ENCODE measurements around the gene GNB1. TPM values are rescaled to one million over a fixed set of nuclear protein-coding genes. Genes with fewer than 3 reads are reported as not detected.

Gene GNB1
- total RNA-seq, 1 experiment from 2014 or later = 93.7 TPM

- H2AFZ ChIP-seq (ENCODE audit: low read length) = no peak overlapping the region
- peaks cover 24% of the 10 kb centered on the region for H3K36me3 ChIP-seq (ENCODE audit: insufficient read depth, low read length)
Measured at GRCh38 chr1:1758692-1759455, 132.0 kb downstream of the GNB1 start.

GRCh38 chr1:1758059-1758621, 132.7 kb downstream of the GNB1 start:
- Histone ChIP-seq H3K9ac (ENCODE audit: low read length) (no peak overlapping the region), H3K4me3 (ENCODE audit: low read length) (no peak overlapping the region), H3K9me3 (ENCODE audit: low read length) (no peaks in the 10 kb centered on the region), H2AFZ (ENCODE audit: low read length) (no peak overlapping the region), H3K79me2 (ENCODE audit: low read length) (peaks cover 12% of the 10 kb centered on the region), H3K36me3 (ENCODE audit: insufficient read depth, low read length) (peaks cover 20% of the 10 kb centered on the region), H3K9me2 (replicated peaks; ENCODE audit: insufficient read depth, low read length) (no peaks in the 10 kb centered on the region), H3K27me3 (ENCODE audit: low read length) (no peaks in the 10 kb centered on the region), H3K27ac (ENCODE audit: low read length) (no peak overlapping the region), H4K20me1 (ENCODE audit: insufficient read depth, low read depth, low read length) (peaks cover 51% of the 10 kb centered on the region; the same call in 1 of the 2 replicates), H3K4me2 (ENCODE audit: low read depth, low read length, poor library complexity, severe bottlenecking) (no peak overlapping the region), H3K4me1 (ENCODE audit: low read length) (peaks cover 3% of the 10 kb centered on the region; the same call in 1 of the 2 replicates)
- DNase-seq = no peak

More at GRCh38 chr1:1758692-1759455, 132.0 kb downstream of the GNB1 start:
- DNase-seq = no peak
- Histone ChIP-seq H3K27ac (ENCODE audit: low read length) (no peak overlapping the region), H3K9me2 (replicated peaks; ENCODE audit: insufficient read depth, low read length) (no peaks in the 10 kb centered on the region), H3K27me3 (ENCODE audit: low read length) (no peaks in the 10 kb centered on the region), H3K4me3 (ENCODE audit: low read length) (no peak overlapping the region), H3K4me1 (ENCODE audit: low read length) (peaks cover 3% of the 10 kb centered on the region; the same call in 1 of the 2 replicates), H3K4me2 (ENCODE audit: low read depth, low read length, poor library complexity, severe bottlenecking) (no peak overlapping the region), H3K79me2 (ENCODE audit: low read length) (peaks cover 17% of the 10 kb centered on the region), H4K20me1 (ENCODE audit: insufficient read depth, low read depth, low read length) (peaks cover 51% of the 10 kb centered on the region; the same call in 1 of the 2 replicates), H3K9me3 (ENCODE audit: low read length) (no peaks in the 10 kb centered on the region), H3K9ac (ENCODE audit: low read length) (no peak overlapping the region)

GRCh38 chr1:1757422-1758058, 133.3 kb downstream of the GNB1 start:
- peaks cover 46% of the 10 kb centered on the region; the same call in 1 of the 2 replicates for H4K20me1 ChIP-seq (ENCODE audit: insufficient read depth, low read depth, low read length)
- H3K9ac ChIP-seq (ENCODE audit: low read length) = no peak overlapping the region
- peaks cover 3% of the 10 kb centered on the region; the same call in 1 of the 2 replicates for H3K4me1 ChIP-seq (ENCODE audit: low read length)

GRCh38 chr1:1756661-1757421, 134.0 kb downstream of the GNB1 start:
- Histone ChIP-seq H3K9ac (ENCODE audit: low read length) (no peak overlapping the region), H2AFZ (ENCODE audit: low read length) (no peak overlapping the region), H3K4me3 (ENCODE audit: low read length) (no peak overlapping the region), H3K79me2 (ENCODE audit: low read length) (peaks cover 2% of the 10 kb centered on the region; the same call in 1 of the 2 replicates), H3K36me3 (ENCODE audit: insufficient read depth, low read length) (peaks cover 16% of the 10 kb centered on the region; the same call in 1 of the 2 replicates), H3K9me2 (replicated peaks; ENCODE audit: insufficient read depth, low read length) (no peaks in the 10 kb centered on the region), H3K4me1 (ENCODE audit: low read length) (peaks cover under 1% of the 10 kb centered on the region; the same call in 1 of the 2 replicates), H3K27ac (ENCODE audit: low read length) (no peak overlapping the region), H4K20me1 (ENCODE audit: insufficient read depth, low read depth, low read length) (peaks cover 39% of the 10 kb centered on the region; the same call in 1 of the 2 replicates), H3K9me3 (ENCODE audit: low read length) (no peaks in the 10 kb centered on the region), H3K27me3 (ENCODE audit: low read length) (no peaks in the 10 kb centered on the region), H3K4me2 (ENCODE audit: low read depth, low read length, poor library complexity, severe bottlenecking) (no peak overlapping the region)
- no peak for DNase-seq

More at GRCh38 chr1:1757422-1758058, 133.3 kb downstream of the GNB1 start:
- Histone ChIP-seq H2AFZ (ENCODE audit: low read length) (no peak overlapping the region), H3K4me2 (ENCODE audit: low read depth, low read length, poor library complexity, severe bottlenecking) (no peak overlapping the region), H3K36me3 (ENCODE audit: insufficient read depth, low read length) (peaks cover 20% of the 10 kb centered on the region), H3K27me3 (ENCODE audit: low read length) (no peaks in the 10 kb centered on the region), H3K9me3 (ENCODE audit: low read length) (no peaks in the 10 kb centered on the region), H3K79me2 (ENCODE audit: low read length) (peaks cover 8% of the 10 kb centered on the region), H3K9me2 (replicated peaks; ENCODE audit: insufficient read depth, low read length) (no peaks in the 10 kb centered on the region), H3K4me3 (ENCODE audit: low read length) (no peak overlapping the region), H3K27ac (ENCODE audit: low read length) (no peak overlapping the region)
- no peak for DNase-seq

- Histone ChIP-seq H3K36me3 (ENCODE audit: insufficient read depth, low read length) (peaks cover 10% of the 10 kb centered on the region; the same call in 1 of the 2 replicates), H3K27ac (ENCODE audit: low read length) (no peak overlapping the region), H4K20me1 (ENCODE audit: insufficient read depth, low read depth, low read length) (peaks cover 38% of the 10 kb centered on the region; the same call in 1 of the 2 replicates), H3K9ac (ENCODE audit: low read length) (no peak overlapping the region), H3K27me3 (ENCODE audit: low read length) (no peaks in the 10 kb centered on the region), H2AFZ (ENCODE audit: low read length) (no peak overlapping the region), H3K79me2 (ENCODE audit: low read length) (no peaks in the 10 kb centered on the region; the same call in 1 of the 2 replicates), H3K4me2 (ENCODE audit: low read depth, low read length, poor library complexity, severe bottlenecking) (no peak overlapping the region), H3K4me1 (ENCODE audit: low read length) (no peaks in the 10 kb centered on the region), H3K9me3 (ENCODE audit: low read length) (no peaks in the 10 kb centered on the region), H3K4me3 (ENCODE audit: low read length) (no peak overlapping the region), H3K9me2 (replicated peaks; ENCODE audit: insufficient read depth, low read length) (no peaks in the 10 kb centered on the region)
- DNase-seq = no peak
Measured at GRCh38 chr1:1755852-1756251, 135.0 kb downstream of the GNB1 start.

GRCh38 chr1:1755426-1755825, 135.5 kb downstream of the GNB1 start:
- Histone ChIP-seq H3K9ac (ENCODE audit: low read length) (no peak overlapping the region), H3K4me3 (ENCODE audit: low read length) (no peak overlapping the region), H3K36me3 (ENCODE audit: insufficient read depth, low read length) (peaks cover 10% of the 10 kb centered on the region; the same call in 1 of the 2 replicates), H3K4me2 (ENCODE audit: low read depth, low read length, poor library complexity, severe bottlenecking) (no peak overlapping the region), H3K9me3 (ENCODE audit: low read length) (no peaks in the 10 kb centered on the region), H3K79me2 (ENCODE audit: low read length) (no peaks in the 10 kb centered on the region; the same call in 1 of the 2 replicates), H3K9me2 (replicated peaks; ENCODE audit: insufficient read depth, low read length) (no peaks in the 10 kb centered on the region), H4K20me1 (ENCODE audit: insufficient read depth, low read depth, low read length) (peaks cover 37% of the 10 kb centered on the region; the same call in 1 of the 2 replicates), H3K4me1 (ENCODE audit: low read length) (no peaks in the 10 kb centered on the region), H3K27ac (ENCODE audit: low read length) (no peak overlapping the region), H3K27me3 (ENCODE audit: low read length) (no peaks in the 10 kb centered on the region), H2AFZ (ENCODE audit: low read length) (no peak overlapping the region)
- DNase-seq = no peak

GRCh38 chr1:1754051-1754815, 136.7 kb downstream of the GNB1 start:
- no peaks in the 10 kb centered on the region; the same call in 1 of the 2 replicates for H3K79me2 ChIP-seq (ENCODE audit: low read length)
- H3K36me3 ChIP-seq (ENCODE audit: insufficient read depth, low read length) = peaks cover 10% of the 10 kb centered on the region; the same call in 1 of the 2 replicates
- peaks cover 25% of the 10 kb centered on the region; the same call in 1 of the 2 replicates for H4K20me1 ChIP-seq (ENCODE audit: insufficient read depth, low read depth, low read length)
- H3K27ac ChIP-seq (ENCODE audit: low read length) = no peak overlapping the region
- H3K9me2 ChIP-seq (replicated peaks; ENCODE audit: insufficient read depth, low read length) = no peaks in the 10 kb centered on the region
- no peaks in the 10 kb centered on the region for H3K27me3 ChIP-seq (ENCODE audit: low read length)
- no peaks in the 10 kb centered on the region for H3K4me1 ChIP-seq (ENCODE audit: low read length)
- no peak overlapping the region for H3K4me2 ChIP-seq (ENCODE audit: low read depth, low read length, poor library complexity, severe bottlenecking)
- H3K4me3 ChIP-seq (ENCODE audit: low read length) = no peak overlapping the region
- no peaks in the 10 kb centered on the region for H3K9me3 ChIP-seq (ENCODE audit: low read length)
- H3K9ac ChIP-seq (ENCODE audit: low read length) = no peak overlapping the region
- DNase-seq = no peak
- no peak overlapping the region for H2AFZ ChIP-seq (ENCODE audit: low read length)
